ENCODE data around the gene MKNK2.

- TF ChIP-seq CTCF (IDR thresholded peaks at IDR 0.05 in 2 of 3, conservative IDR thresholded peaks at IDR 0.05 in 1 of 3; ENCODE audit: borderline replicate concordance in 1 of 3, insufficient read depth in 1 of 3, low read depth in 2 of 3, low read length in 2 of 3) (no peak), POLR2AphosphoS5 (IDR thresholded peaks at IDR 0.05; ENCODE audit: low read depth, low read length) (no peak), MAX (IDR thresholded peaks at IDR 0.05) (no peak)
These were observed 25.5 kb upstream of the MKNK2 start for GRCh38 chr19:2076526-2076944.
